GM12878 (cell line): ENCODE results near the gene PPOX.

Source experiments
- CTCF ChIP-seq, 3 experiments: IDR thresholded peaks in 2 of 3; conservative IDR thresholded peaks in 1 of 3; 2 replicates each; pipeline ENCODE4 v1.5.1; 2011; ENCODE audit warnings: low read depth in 3 of 3, low read length in 3 of 3, mild to moderate bottlenecking in 3 of 3, control low read depth in 2 of 3, moderate library complexity in 2 of 3, inconsistent platforms in 1 of 3, mixed read lengths in 1 of 3; ENCODE audit not compliant: control insufficient read depth in 2 of 3, insufficient read depth in 1 of 3; ENCODE audit errors: extremely low read depth in 1 of 3
- EP300 ChIP-seq, 2 experiments: fragments of 150-350 bp in 1 of 2; IDR thresholded peaks; 2 replicates each; pipeline ENCODE4 v1.6.1; 2011 to 2012; ENCODE audit warnings: low read depth in 2 of 2, low read length in 2 of 2, borderline replicate concordance in 1 of 2, improper control_type of control experiment in 1 of 2, inconsistent platforms in 1 of 2; ENCODE audit not compliant: control insufficient read depth in 1 of 2
- EZH2 ChIP-seq: IDR thresholded peaks from 2 replicates; pipeline ENCODE4 v1.6.1; 2012; ENCODE audit warnings: low read depth, mild to moderate bottlenecking, control low read depth, inconsistent platforms, low read length, borderline replicate concordance; ENCODE audit not compliant: control insufficient read depth
- MYC ChIP-seq: IDR thresholded peaks from 2 replicates; pipeline ENCODE4 v1.6.1; 2011; ENCODE audit warnings: mild to moderate bottlenecking, low read length, moderate library complexity, inconsistent platforms; ENCODE audit not compliant: insufficient read depth, insufficient replicate concordance, insufficient read length, severe bottlenecking
- NFIC ChIP-seq: IDR thresholded peaks from 2 replicates; pipeline ENCODE4 v1.6.1; 2012; ENCODE audit warnings: low read depth, mild to moderate bottlenecking, inconsistent platforms, low read length, moderate library complexity
- POLR2A ChIP-seq: IDR thresholded peaks from 2 replicates; pipeline ENCODE4 v1.6.1; 2011; ENCODE audit warnings: low read depth, mild to moderate bottlenecking, low read length
- RCOR1 ChIP-seq: conservative IDR thresholded peaks from 2 replicates; pipeline ENCODE4 v1.6.1; 2012; ENCODE audit warnings: low read depth, low read length, improper control_type of control experiment
- SMAD5 ChIP-seq: IDR thresholded peaks from 2 replicates; pipeline ENCODE4 v1.6.1; 2016; ENCODE audit warnings: antibody characterized with exemption, low read depth
- ZBTB33 ChIP-seq: fragments of 450-650 bp; IDR thresholded peaks from 2 replicates; pipeline ENCODE4 v1.6.1; 2017; ENCODE audit warnings: mild to moderate bottlenecking

GRCh38 chr1:161172776-161173376 lies 6.7 kb downstream of the PPOX start:
- TF ChIP-seq RCOR1, result no peak
- no peak for TF ChIP-seq EP300 (IDR thresholded peaks at IDR 0.05; ENCODE audit: borderline replicate concordance in 1 of 2, control insufficient read depth in 1 of 2, low read depth in 2 of 2, low read length in 2 of 2)
- TF ChIP-seq CTCF (IDR thresholded peaks at IDR 0.05 in 2 of 3, conservative IDR thresholded peaks at IDR 0.05 in 1 of 3; ENCODE audit: control insufficient read depth in 2 of 3, extremely low read depth in 1 of 3, insufficient read depth in 1 of 3, low read depth in 3 of 3, low read length in 3 of 3), result no peak
- no peak for TF ChIP-seq ZBTB33
- no peak for TF ChIP-seq NFIC
- TF ChIP-seq MYC, result no peak
- TF ChIP-seq SMAD5, result no peak
- no peak for TF ChIP-seq EZH2
- no peak for TF ChIP-seq POLR2A
